Smooth muscle cell (in vitro differentiated cells): Measurements from ENCODE around the gene CALM3. TPM values are rescaled to one million over a fixed set of nuclear protein-coding genes. Genes with fewer than 3 reads are reported as not detected.

Experiments
- DNase-seq: peaks from one replicate; lab custom pipeline; 2025; ENCODE audit not compliant: unreplicated experiment; lab: John Stamatoyannopoulos, UW
- H2AFZ ChIP-seq: fragments of 200-600 bp; sonication (generic); 2 replicates; pipeline ENCODE4 v1.6.0; 2016; ENCODE audit warnings: antibody characterized with exemption, low read depth, mild to moderate bottlenecking
- H3F3A ChIP-seq: fragments of 200-600 bp; sonication (generic); 2 replicates; pipeline ENCODE4 v1.6.0; 2017; ENCODE audit warnings: antibody characterized with exemption, low read depth
- H3K27ac ChIP-seq: fragments of 200-600 bp; sonication (generic); 2 replicates; pipeline ENCODE4 v1.5.1; 2016; ENCODE audit warnings: low read depth, mild to moderate bottlenecking
- H3K27me3 ChIP-seq: fragments of 200-600 bp; sonication (generic); 2 replicates; pipeline ENCODE4 v1.6.1; 2016; ENCODE audit warnings: low read depth, mild to moderate bottlenecking
- H3K36me3 ChIP-seq: fragments of 200-600 bp; sonication (generic); 2 replicates; pipeline ENCODE4 v1.5.1; 2016; ENCODE audit warnings: low read depth
- H3K4me1 ChIP-seq: fragments of 200-600 bp; sonication (generic); 2 replicates; pipeline ENCODE4 v1.5.1; 2016; ENCODE audit warnings: low read depth
- H3K4me2 ChIP-seq: fragments of 200-600 bp; sonication (generic); 2 replicates; pipeline ENCODE4 v1.6.0; 2016; ENCODE audit warnings: mild to moderate bottlenecking
- H3K4me3 ChIP-seq: fragments of 200-600 bp; sonication (generic); 2 replicates; pipeline ENCODE4 v1.5.1; 2016; ENCODE audit warnings: mild to moderate bottlenecking
- H3K79me2 ChIP-seq: fragments of 200-600 bp; sonication (generic); 2 replicates; pipeline ENCODE4 v1.6.0; 2016; ENCODE audit warnings: low read depth, mild to moderate bottlenecking
- H3K9ac ChIP-seq: fragments of 200-600 bp; sonication (generic); 2 replicates; pipeline ENCODE4 v1.6.0; 2016; ENCODE audit warnings: low read depth
- H3K9me3 ChIP-seq: fragments of 200-600 bp; sonication (generic); replicated peaks from 2 replicates; pipeline ENCODE4 v1.5.1; 2016; ENCODE audit warnings: low read depth
- H4K20me1 ChIP-seq: fragments of 200-600 bp; sonication (generic); 2 replicates; pipeline ENCODE4 v1.6.0; 2016; ENCODE audit warnings: low read depth
- CTCF ChIP-seq: fragments of 200-600 bp; sonication (generic); IDR thresholded peaks from 2 replicates; pipeline ENCODE4 v1.5.1; 2017; ENCODE audit warnings: borderline replicate concordance, mild to moderate bottlenecking, antibody characterized with exemption; ENCODE audit not compliant: insufficient read depth, poor library complexity, severe bottlenecking
- WGBS: methylation state at CpG from one replicate; pipeline ENCODE4 v1.1.7; 2016; ENCODE audit warnings: low lambda C conversion rate; 5-methylcytosine and 5-hydroxymethylcytosine counted together
- polyA plus RNA-seq: library from polyadenylated mRNA; unstranded; fragments of >200 nt; fragmentation: Nextera tagmentation; extraction: Ambion mirVana; gene quantifications from 2 replicates; pipeline ENCODE4 v1.2.1, GENCODE V29; 2016
- total RNA-seq: library from RNA; depleted of rRNA; stranded (reverse); fragments of >200 nt; gene quantifications from 2 replicates; pipeline ENCODE4 v1.2.3, GENCODE V29; 2014

The CALM3 gene
- total and polyA plus RNA-seq, 2 experiments from 2014 or later, result 172 to 183 TPM

DNA sequence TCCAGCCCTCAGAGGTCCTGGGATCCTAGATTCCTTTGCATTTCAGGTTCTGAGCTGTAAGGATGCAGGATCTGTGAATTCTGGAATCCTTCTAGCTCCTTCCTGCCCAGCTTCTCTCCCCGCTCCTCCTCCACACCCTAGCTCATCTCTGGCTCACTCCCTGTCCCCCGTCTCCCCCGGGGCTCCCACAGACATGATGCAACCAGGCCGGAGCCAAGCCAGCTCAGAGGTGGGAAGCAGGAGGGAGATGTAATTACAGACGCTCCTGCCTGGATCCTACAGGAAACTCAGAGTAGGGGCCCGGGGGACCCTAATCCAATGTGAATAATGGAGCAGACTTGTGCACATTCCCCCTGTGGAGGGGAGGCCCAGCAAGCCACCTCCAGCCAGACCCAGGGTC, 30.4 kb downstream of the CALM3 start:
- no peaks in the 10 kb centered on the region for H3F3A ChIP-seq
- no peak for TF ChIP-seq CTCF
- DNase-seq, result no peak
- peaks cover 13% of the 10 kb centered on the region for H3K27me3 ChIP-seq
- peak overlapping the region; percentile 4 for H3K4me2 ChIP-seq
- no peaks in the 10 kb centered on the region for H3K36me3 ChIP-seq
- H3K9me3 ChIP-seq, result no peaks in the 10 kb centered on the region
- no peak overlapping the region for H3K4me3 ChIP-seq
- H3K27ac ChIP-seq, result no peak overlapping the region
- H2AFZ ChIP-seq, result peak overlapping the region; percentile 16
- H4K20me1 ChIP-seq, result no peaks in the 10 kb centered on the region
- WGBS, result 49% methylated on average over 6 of the region's 6 CpGs
- H3K4me1 ChIP-seq, result peaks cover 12% of the 10 kb centered on the region
- H3K79me2 ChIP-seq, result no peaks in the 10 kb centered on the region
- no peak overlapping the region for H3K9ac ChIP-seq

- Histone ChIP-seq H3K9ac (no peak overlapping the region), H3F3A (no peaks in the 10 kb centered on the region), H2AFZ (no peak overlapping the region), H3K4me1 (peaks cover 12% of the 10 kb centered on the region), H3K36me3 (no peaks in the 10 kb centered on the region), H3K79me2 (no peaks in the 10 kb centered on the region), H3K4me3 (no peak overlapping the region), H3K4me2 (no peak overlapping the region), H4K20me1 (no peaks in the 10 kb centered on the region), H3K27ac (no peak overlapping the region), H3K27me3 (peaks cover 13% of the 10 kb centered on the region), H3K9me3 (no peaks in the 10 kb centered on the region)
- no peak for TF ChIP-seq CTCF
- no peak for DNase-seq
- 95% methylated on average over 3 of the region's 3 CpGs for WGBS
Observed at GRCh38 chr19:46633130-46633529, 32.0 kb downstream of the CALM3 start.

- no peaks in the 10 kb centered on the region for H3K79me2 ChIP-seq
- no peaks in the 10 kb centered on the region for H4K20me1 ChIP-seq
- 4% methylated on average over 19 of the region's 38 CpGs for WGBS
- H3K4me1 ChIP-seq, result peaks cover 12% of the 10 kb centered on the region
- peak overlapping the region; percentile 77 for H2AFZ ChIP-seq
- DNase-seq, result peak; percentile 81
- H3K4me2 ChIP-seq, result peak overlapping the region; percentile 87
- H3K4me3 ChIP-seq, result peak overlapping the region; percentile 52
- no peak overlapping the region for H3K27ac ChIP-seq
- H3F3A ChIP-seq, result peaks cover 5% of the 10 kb centered on the region
- no peaks in the 10 kb centered on the region for H3K36me3 ChIP-seq
- TF ChIP-seq CTCF, result no peak
- H3K9me3 ChIP-seq, result no peaks in the 10 kb centered on the region
- peak overlapping the region; percentile 35 for H3K9ac ChIP-seq
- H3K27me3 ChIP-seq, result peaks cover 13% of the 10 kb centered on the region
Observed at GRCh38 chr19:46634045-46634655, 33.0 kb downstream of the CALM3 start.

DNA sequence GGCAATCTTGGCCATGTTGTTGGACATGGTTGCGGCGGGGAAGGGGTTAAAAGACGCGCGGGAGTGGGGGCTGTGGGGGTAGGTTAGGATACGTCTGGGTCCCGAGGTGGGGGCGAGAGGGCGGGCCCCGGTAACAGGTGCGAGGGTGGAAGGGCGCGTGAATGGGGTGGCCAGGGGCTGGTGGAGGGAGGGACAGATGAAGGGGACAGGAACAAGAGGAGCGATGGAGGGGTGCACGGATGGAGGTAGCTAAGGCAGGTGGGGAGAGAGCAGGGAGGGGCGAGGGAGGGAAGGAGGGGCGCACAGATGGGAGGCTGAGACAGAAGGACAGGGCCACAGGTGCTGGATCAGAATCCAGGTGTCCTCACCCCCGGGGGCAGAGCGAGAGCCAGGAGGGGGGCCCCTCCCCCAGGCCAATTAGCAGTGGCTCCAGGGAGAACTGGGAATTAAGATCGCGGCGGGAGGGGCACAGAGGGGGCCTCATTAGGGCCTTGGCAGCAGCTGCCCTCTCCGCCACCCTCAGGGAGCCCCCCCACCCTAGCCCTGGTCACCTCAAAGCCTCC, 33.6 kb downstream of the CALM3 start:
- 8% methylated on average over 6 of the region's 23 CpGs for WGBS
- H2AFZ ChIP-seq, result no peak overlapping the region

More for the DNA sequence above, 33.6 kb downstream of the CALM3 start:
- TF ChIP-seq CTCF, result no peak
- Histone ChIP-seq H3K36me3 (no peaks in the 10 kb centered on the region), H3K4me2 (peak overlapping the region; percentile 86), H3F3A (peaks cover 8% of the 10 kb centered on the region), H3K4me3 (peak overlapping the region; percentile 52), H3K27ac (no peak overlapping the region), H3K79me2 (no peaks in the 10 kb centered on the region), H3K4me1 (peaks cover 12% of the 10 kb centered on the region), H3K9ac (no peak overlapping the region), H3K9me3 (no peaks in the 10 kb centered on the region), H3K27me3 (peaks cover 13% of the 10 kb centered on the region), H4K20me1 (no peaks in the 10 kb centered on the region)
- no peak for DNase-seq
